GM18499 (cell line): Measurements from ENCODE around the gene FAM161A.
"Not testable (repeated sequence)": the region's sequence is repeated elsewhere in the genome, so short reads cannot be mapped to it uniquely, and the experiment has no call there.

Experiments
- ATAC-seq: cut with Tn5 transposase; IDR thresholded peaks from one replicate; pipeline ENCODE4 v1.9.1; 2021; ENCODE audit warnings: moderate number of reproducible peaks; ENCODE audit not compliant: insufficient read depth, unreplicated experiment

Gene FAM161A, protein sequence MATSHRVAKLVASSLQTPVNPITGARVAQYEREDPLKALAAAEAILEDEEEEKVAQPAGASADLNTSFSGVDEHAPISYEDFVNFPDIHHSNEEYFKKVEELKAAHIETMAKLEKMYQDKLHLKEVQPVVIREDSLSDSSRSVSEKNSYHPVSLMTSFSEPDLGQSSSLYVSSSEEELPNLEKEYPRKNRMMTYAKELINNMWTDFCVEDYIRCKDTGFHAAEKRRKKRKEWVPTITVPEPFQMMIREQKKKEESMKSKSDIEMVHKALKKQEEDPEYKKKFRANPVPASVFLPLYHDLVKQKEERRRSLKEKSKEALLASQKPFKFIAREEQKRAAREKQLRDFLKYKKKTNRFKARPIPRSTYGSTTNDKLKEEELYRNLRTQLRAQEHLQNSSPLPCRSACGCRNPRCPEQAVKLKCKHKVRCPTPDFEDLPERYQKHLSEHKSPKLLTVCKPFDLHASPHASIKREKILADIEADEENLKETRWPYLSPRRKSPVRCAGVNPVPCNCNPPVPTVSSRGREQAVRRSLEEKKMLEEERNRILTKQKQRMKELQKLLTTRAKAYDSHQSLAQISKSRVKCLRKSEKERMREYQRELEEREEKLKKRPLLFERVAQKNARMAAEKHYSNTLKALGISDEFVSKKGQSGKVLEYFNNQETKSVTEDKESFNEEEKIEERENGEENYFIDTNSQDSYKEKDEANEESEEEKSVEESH

DNA sequence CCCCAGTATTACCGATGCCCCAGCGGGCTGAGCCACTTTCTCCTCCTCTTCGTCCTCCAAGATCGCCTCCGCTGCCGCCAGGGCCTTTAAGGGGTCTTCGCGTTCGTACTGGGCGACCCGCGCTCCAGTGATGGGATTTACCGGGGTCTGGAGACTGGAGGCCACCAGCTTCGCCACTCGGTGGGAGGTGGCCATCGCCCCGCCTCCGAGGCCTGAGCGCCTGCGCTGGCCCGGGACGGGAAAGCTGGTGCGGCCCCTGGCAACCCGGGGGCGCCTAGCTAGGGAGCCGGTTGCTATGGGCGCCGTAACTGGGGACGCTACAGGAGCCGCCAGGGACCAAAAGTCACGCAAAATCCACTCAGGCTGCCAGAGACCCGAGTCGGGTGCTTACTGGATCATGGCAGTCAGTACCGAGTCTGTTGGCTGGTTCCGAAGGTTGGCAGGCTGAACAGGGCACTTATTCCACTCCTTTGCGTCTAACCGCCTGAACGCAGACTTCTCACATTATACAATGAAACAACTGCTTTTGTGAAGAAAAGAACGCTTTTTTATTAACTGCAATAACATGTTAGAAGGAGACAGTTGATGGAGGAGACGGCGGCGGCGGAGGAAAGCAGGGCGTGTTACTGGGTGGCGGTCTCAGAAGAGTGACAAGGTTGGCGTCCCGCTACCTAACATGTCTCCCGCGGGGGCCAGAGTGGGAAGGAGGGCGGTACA lies at the start of gene FAM161A:
Gene FAM161A (minus strand): TSS at position 214 of the 717 bp plus-strand sequence. CDS start 19 bp downstream, at position 195.
- ATAC-seq, result peak; percentile 34

DNA sequence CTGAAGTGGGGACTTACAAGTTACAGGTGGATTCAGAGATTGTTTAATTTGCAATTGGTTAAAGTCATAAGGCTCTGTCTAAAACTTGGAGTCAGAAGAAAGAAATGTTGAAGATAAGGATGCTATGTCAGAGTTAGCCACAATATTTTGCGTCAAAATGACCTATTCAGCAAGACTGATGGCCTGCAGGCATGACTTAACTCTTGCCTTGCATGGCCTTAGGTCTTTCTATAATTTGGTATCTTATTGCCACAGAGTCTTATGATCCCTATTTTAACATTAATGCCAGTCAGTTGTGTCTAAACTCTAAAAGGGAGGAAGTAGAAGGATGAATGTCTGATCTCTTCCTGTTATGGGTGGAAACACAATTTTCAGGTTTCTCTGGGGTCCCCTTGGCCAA lies 46.4 kb upstream of the FAM161A start:
- no peak for ATAC-seq

DNA sequence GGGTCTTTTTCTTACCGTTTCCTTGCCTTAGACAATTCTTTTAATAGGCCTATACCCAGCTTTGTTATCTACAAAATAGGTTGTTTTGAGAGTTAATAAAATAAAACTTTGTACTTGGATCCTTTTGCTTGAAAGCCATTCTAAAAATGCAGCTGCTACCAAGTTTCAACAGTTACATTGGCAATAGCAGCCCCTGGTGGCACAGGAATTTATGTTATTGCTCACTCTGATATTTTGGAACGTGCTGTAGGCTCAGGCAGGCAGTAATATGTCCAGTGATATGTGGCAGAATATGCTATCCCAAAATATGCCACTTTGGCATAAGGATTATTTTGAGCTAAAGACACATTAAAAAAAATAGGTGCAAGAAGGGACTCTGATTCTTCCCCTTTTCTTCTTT lies 45.0 kb upstream of the FAM161A start:
- ATAC-seq, result no peak

DNA sequence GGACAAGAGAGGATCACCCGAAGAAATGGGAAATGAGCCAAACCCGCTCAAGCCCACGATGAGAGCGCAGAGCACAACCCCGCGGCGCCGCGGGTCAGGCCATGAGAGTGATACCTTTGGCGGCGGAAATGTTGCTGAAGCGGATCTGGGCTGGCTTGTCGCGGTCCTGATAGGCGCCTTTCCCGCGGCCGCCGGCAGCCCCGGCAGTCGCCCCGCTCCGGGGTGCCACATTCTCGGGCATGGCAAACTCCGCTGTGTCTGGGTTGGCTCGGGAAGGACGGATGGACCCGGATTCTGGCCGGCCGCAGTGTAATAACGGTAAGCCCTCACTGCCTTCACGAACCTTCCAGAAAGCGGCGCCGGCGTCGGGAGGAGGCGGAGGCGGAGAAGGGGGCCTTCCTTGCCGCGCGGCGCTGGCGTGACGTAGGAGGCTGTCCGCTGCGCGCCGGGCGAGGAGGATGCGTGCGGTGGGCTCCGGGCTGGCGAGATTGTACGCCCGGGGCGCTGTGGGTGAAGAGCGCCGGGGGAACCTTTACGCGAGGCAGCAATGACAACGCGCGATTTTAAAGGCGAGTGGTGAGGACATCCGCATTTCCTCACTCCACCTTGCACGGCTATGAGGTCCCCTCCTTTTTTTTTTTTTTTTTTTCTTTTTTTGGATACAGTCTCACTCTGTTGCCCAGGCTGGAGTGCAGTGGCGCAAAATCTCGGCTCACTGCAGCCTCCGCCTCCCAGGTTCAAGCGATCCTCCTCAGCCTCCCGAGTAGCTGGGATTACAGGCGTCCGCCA lies 34.6 kb upstream of the FAM161A start, which contains the start of gene CCT4:
Gene CCT4 (minus strand): TSS at position 390 of the 789 bp plus-strand sequence. CDS start 149 bp downstream, at position 241.
- ATAC-seq, result peak; percentile 53

DNA sequence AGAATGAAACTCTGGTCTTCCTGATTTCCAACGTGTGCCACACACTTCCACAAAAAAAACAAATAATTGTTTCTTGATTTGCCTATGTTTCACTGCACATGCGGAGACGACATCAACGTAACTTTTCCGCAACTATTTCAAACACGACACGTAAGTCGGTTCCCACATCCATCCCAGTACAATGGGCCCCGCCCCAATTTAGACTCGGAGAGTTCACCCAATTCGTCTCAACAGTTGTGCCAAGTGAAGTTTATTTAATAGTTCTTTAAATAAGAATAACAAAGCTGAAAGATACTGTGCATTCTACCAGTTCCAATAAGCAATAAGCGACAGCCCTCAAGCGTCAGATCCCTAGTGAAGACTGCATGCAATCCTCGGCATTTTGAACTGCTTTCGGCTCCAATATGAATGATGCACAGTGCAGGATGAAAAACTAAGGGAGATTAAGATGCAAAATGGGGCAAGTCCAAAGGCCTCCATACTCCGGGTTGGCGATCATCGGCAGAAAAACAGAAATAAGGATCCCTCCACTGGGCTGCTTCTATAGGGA lies 33.9 kb upstream of the FAM161A start:
- no peak for ATAC-seq

DNA sequence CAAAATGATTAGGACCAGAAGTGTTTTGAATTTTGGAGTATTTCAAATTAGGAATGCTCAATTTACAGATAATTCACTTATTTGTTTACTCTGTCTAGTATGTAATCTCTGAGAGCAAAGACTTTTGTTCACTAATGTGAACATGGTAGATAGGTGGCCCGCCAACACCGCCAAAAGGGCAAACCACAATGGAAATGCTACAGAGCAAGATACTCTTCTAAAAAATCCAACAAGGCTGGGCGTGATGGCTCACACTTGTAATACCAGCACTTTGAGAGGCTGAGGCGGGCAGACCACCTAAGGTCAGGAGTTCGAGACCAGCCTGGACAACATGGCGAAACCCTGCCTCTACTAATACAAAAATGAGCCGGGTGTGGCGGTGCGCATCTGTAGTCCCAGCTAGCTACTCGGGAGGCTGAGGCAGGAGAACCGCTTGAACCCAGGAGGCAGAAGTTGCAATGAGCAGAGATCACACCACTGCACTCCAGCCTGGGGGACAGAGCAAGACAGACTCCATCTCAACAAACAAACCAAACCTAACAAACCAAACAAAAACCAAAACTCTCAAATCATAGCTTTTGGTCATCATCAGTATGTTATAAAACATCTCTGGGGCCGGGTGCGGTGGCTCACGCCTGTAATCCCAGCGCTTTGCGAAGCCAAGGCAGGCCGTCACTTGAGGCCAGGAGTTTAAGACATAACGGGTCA lies 32.2 kb upstream of the FAM161A start:
- no peak for ATAC-seq

DNA sequence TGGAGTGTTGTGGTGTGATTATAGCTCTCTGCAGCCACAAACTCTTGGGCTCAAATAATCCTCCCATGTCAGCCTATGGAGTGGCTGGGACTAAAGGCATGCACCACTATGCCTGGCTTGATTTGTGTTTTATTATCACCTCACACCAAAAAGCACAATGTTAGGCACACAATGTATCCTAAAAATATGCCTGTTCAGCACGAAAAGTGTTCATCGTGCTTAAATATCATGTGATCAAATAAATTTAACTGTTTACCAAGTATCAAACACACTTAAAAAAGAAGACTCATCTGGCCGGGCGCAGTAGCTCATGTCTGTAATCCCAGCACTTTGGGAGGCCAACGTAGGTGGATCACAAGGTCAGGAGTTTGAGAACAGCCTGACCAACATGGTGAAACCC lies 29.0 kb upstream of the FAM161A start:
- ATAC-seq, result no peak

DNA sequence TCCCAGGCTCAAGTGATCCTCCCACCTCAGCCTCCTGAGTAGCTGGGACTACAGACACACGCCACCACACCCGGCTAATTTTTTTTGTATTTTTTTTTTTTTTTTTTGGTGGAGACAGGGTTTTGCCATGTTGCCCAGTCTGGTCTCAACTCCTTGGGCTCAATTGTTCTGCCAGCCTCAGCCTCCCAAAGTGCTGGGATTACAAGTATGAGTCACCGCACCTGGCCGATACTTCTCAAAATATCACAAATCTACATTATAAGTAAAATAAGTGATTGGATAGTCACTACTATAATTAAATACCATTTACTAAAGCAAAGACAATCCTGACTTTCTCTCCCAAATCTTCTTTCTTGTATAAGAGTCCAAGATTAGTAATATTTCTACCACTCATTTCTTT lies 25.5 kb upstream of the FAM161A start:
- not testable (repeated sequence) for ATAC-seq

DNA sequence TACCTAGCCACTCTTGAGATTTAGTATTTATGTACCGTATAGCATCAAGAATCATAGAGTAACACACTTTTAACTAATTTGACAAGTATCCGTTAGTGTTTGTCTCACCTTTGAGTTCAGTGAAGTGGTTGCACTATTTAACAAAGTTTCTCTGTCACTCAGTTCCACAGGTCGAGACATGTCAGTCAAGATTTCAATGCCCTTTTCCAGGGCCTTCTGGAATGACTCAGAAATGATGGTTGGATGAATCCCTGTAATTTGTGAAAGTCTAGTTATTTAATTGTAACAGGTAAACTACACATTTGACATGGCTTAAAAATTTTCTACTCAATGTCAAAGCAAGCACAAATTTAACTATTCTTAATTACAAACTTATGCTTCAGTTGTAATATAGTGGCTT lies 24.9 kb upstream of the FAM161A start:
- no peak for ATAC-seq

DNA sequence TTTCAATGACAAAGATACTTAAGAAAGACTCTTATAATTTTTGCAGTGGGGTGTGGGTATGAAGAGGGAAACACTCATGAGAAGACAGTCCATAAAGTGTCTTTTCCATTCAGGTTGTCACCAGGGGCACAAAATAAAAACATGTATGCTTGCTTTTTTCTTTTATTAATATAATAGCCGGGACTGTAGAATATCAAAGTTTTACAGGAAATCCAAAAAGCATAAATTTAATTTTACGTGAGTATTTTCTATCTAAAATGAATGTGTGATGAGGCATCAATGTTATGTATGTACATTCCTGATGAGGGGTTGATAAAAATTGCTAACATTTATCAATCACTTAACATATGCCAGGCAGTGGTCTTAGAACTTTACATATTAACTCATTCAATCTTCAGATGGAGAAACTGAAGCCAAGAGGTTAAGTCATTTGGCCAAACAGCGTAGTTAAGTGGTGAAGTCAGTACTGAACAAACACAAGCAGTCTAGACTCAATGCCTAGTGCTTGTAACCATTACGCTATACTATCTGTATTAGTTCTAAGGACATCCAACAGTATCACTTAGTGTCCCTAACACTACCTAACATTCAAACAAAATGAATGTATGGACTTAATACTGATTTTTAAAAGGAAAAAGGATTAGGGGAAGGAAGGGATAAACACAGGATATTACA lies 23.8 kb upstream of the FAM161A start:
- ATAC-seq, result no peak

DNA sequence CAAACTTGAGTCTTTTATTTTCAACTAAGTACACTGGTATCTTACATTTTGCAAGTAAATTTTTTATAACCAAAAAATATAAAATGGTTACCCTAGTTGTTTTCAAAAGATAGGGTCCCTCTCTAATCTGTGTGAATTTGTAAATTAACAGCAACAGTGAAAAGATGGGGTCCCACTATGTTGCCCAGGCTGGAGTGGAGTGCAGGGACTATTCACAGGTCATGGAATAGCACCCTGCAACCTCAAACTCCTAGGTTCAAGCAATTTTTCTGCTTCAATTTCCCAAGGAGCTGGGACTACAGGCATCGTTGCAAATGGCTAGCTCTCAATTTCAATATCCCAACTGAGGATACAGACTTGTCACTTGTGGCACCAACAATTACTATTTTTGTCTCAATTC lies 22.5 kb upstream of the FAM161A start:
- ATAC-seq, result no peak

DNA sequence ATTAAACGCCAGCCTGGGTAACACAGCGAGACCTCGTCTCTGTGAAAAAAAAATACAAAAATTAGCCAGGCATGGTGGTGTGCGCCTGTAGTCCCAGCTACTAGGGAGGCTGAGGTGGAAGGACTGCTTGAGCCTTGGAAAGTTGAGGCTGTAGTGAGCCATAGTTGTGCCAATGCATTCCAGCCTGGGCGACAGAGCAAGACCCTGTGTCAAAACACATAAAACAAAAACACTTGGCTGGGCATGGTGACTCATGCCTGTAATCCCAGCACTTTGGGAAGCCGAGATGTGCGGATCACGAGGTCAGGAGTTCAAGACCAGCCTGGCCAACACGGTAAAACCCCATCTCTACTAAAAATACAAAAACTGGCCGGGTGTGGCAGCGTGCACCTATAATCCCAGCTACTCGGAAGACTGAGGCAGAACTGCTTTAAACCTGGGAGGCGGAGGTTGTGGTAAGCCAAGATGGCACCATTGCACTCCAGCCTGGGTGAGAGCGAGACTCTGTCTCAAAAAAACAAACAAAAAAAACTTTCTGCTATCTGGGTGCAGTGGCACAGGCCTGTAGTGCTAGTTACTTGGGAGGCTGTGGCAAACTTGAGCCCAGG lies 12.7 kb upstream of the FAM161A start:
- not testable (repeated sequence) for ATAC-seq

DNA sequence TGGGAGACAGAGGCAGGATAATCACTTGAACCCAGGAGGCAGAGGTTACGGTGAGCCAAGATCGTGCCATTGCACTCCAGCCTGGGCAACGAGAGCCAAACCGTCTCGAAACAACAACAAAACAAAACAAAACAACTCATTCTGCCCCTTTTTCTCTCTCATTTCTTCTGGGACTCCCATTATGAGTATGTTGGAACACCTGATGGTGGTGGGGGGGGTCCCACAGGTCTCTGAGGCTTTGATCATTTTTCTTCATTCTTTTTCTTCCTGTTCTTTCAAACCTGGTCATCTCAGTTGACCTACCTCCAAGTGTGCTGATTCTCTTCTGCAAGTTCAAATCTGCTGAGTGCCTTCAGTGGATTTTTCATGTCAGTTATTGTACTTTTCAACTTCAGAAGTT lies 8.2 kb upstream of the FAM161A start:
- no peak for ATAC-seq

DNA sequence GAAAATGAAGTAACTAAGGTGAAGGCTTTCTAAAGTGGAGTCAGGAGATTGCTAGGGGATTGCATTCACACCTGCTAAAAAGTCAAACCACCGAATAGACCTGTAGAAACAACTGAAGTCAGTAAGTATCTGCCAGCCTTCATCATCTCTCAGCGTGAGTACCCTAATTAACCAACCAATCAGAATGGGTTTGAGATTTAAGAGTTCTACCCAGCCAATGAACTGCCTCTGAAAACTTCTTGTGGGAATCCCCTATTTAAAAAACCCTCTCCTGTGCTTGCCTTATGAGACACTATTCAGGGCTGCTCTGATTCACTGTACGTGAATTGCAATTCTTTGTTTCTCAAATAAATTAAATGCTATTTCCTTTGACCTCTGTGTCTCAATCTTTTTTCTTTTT lies 3.4 kb upstream of the FAM161A start:
- no peak for ATAC-seq

DNA sequence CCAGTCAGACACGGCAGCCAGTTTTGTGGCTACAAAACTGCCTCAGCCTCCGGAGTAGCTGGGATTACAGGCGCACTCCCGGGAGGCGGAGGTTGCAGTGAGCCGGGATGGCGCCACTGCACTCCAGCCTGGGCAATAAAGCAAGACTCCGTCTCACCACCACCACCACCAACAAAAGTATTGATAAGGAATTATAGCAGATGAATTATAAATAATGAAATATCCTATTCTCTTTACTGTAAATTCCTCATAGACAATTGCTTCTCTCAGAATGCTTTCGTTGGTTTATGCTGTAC lies 1.4 kb upstream of the FAM161A start:
- ATAC-seq, result no peak

DNA sequence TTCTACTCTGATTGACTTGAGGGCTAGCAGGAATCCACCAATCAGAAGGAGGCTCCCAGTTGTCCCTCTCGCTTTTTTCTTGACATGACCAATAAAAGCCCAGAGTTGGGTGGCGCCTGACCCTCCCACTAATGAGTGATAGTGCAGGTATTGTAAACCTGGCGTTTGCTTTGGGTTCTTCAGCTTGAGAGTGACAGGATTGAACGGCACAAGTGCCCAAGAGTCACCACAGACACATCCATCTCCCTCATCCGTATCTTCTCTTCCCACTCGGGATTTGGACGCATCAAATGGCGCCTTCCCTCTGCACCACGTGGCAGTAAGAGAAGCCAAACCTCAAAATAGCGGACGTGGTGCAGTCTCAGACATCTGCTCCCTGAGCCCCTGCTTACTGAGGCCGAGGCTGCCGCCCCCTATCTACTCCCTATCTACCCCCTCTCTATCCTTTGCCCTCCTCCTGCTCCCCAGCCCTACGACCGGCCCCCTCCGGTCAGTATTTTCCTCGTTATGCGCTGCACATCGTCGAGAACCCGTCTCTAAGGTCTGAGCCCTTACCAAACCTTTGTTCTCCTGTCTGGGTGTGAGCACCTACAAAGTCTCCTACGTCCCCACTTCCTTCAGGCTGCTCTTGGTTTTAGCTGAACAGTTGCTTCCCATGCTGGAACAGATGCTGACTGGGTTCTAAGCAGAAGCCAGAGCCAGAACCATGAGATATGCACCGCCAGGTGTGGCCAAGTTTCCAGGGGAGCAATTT lies 881 bp upstream of the FAM161A start:
- peak; percentile 79 for ATAC-seq

DNA sequence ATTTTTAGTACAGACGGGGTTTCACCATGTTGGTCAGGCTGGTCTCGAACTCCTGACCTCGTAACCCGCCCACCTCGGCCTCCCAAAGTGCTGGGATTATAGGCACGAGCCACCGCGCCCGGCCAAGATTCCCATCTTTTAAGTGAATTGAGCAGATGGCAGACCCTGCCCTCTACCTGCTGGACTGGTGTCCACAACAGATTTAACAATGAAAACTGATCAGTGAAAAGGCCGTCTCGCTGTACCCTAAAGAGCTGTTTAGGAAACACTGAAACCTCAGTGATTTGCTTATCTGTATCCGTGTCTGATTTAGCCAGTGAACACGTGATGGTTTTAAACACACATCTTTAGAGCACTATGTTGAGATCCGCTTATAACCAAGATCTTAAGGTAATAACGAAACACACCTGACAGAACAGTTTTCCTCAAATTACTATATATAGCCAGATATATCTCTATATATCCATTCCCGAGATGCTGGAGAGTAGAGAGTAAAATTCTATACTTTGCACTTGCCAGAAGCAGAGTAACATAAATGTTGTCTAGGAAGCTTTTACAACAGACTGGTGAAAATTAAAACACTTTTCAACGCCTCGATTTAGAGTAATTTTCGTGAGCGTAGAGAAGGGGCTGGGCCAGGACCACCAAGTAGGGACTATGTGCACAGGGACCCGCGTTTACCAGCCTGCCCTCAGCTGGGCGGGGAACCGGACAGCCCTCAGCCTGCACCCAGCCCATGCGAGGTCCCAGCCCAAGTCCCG lies 594 bp downstream of the FAM161A start:
- ATAC-seq, result peak; percentile 29
